Mesendoderm (in vitro differentiated cells): Measurements from ENCODE around the gene ELMOD3.
"Not testable (repeated sequence)": the region's sequence is repeated elsewhere in the genome, so short reads cannot be mapped to it uniquely, and the experiment has no call there.

Experiments
- DNase-seq: peaks from one replicate; pipeline ENCODE4 v3.0.0; 2013
- H2AK5ac ChIP-seq: 2 replicates; pipeline ENCODE4 v1.6.1; 2013; ENCODE audit warnings: low read length, inconsistent platforms
- H2BK120ac ChIP-seq: 2 replicates; pipeline ENCODE4 v1.6.1; 2013; ENCODE audit warnings: low read depth, mild to moderate bottlenecking, low read length, moderate library complexity, mixed read lengths
- H2BK15ac ChIP-seq: replicated peaks from 2 replicates; pipeline ENCODE4 v1.6.1; 2013; ENCODE audit warnings: low read depth, mild to moderate bottlenecking, moderate library complexity
- H2BK5ac ChIP-seq: 2 replicates; pipeline ENCODE4 v1.6.1; 2013; ENCODE audit warnings: low read length, inconsistent platforms
- H3K18ac ChIP-seq: 2 replicates; pipeline ENCODE4 v1.6.1; 2013; ENCODE audit warnings: mild to moderate bottlenecking, low read length, mixed read lengths
- H3K23ac ChIP-seq: one replicate; pipeline ENCODE4 v1.6.1; 2013; ENCODE audit warnings: low read length
- H3K27ac ChIP-seq: 2 replicates; pipeline ENCODE4 v1.5.1; 2013; ENCODE audit warnings: low read depth, mild to moderate bottlenecking, inconsistent platforms, low read length, moderate library complexity
- H3K27me3 ChIP-seq: 2 replicates; pipeline ENCODE4 v1.6.1; 2013; ENCODE audit warnings: low read length, control low read depth, mild to moderate bottlenecking, inconsistent platforms; ENCODE audit not compliant: insufficient read depth, poor library complexity
- H3K36me3 ChIP-seq: 2 replicates; pipeline ENCODE4 v1.6.1; 2013; ENCODE audit warnings: low read length, inconsistent platforms; ENCODE audit not compliant: control insufficient read depth, insufficient read depth
- H3K4ac ChIP-seq: one replicate; pipeline ENCODE4 v1.6.1; 2013; ENCODE audit warnings: low read depth, mild to moderate bottlenecking, low read length, moderate library complexity
- H3K4me1 ChIP-seq: 2 replicates; pipeline ENCODE4 v1.6.1; 2013; ENCODE audit warnings: low read depth, low read length, inconsistent platforms; ENCODE audit not compliant: control insufficient read depth
- H3K4me2 ChIP-seq: 2 replicates; pipeline ENCODE4 v1.6.1; 2013; ENCODE audit warnings: low read length
- H3K4me3 ChIP-seq: 2 replicates; pipeline ENCODE4 v1.5.1; 2013; ENCODE audit warnings: mild to moderate bottlenecking, low read length
- H3K56ac ChIP-seq: one replicate; pipeline ENCODE4 v1.6.1; 2013; ENCODE audit warnings: low read length
- H3K79me1 ChIP-seq: 2 replicates; pipeline ENCODE4 v1.6.1; 2013; ENCODE audit warnings: low read length, inconsistent platforms
- H3K79me2 ChIP-seq: 2 replicates; pipeline ENCODE4 v1.6.1; 2013; ENCODE audit warnings: mild to moderate bottlenecking, low read length; ENCODE audit not compliant: control insufficient read depth, insufficient read depth
- H3K9ac ChIP-seq: 2 replicates; pipeline ENCODE4 v1.6.1; 2013; ENCODE audit warnings: low read length, inconsistent platforms
- H4K5ac ChIP-seq: one replicate; pipeline ENCODE4 v1.6.1; 2013; ENCODE audit warnings: low read length
- H4K8ac ChIP-seq: one replicate; pipeline ENCODE4 v1.6.1; 2013; ENCODE audit warnings: low read depth, mild to moderate bottlenecking, control low read depth, low read length, moderate library complexity
- WGBS: extraction: QIAGEN DNeasy Blood & Tissue Kit; methylation state at CpG from one replicate; pipeline ENCODE4 v1.1.7; 2013; ENCODE audit warnings: low lambda C conversion rate, missing lambda C conversion rate; ENCODE audit not compliant: insufficient coverage; ENCODE audit errors: extremely low coverage; 5-methylcytosine and 5-hydroxymethylcytosine counted together

ELMOD3 gene

GRCh38 chr2:85383151-85383550 lies 28.6 kb downstream of the ELMOD3 start:
- not testable (repeated sequence) for H3K4ac ChIP-seq, H3K27me3 ChIP-seq, H3K4me3 ChIP-seq, H2BK15ac ChIP-seq, H3K56ac ChIP-seq, H3K23ac ChIP-seq, H3K79me1 ChIP-seq, H3K36me3 ChIP-seq, H2BK5ac ChIP-seq, H3K9ac ChIP-seq, H3K18ac ChIP-seq, H3K4me2 ChIP-seq, H4K5ac ChIP-seq, H2BK120ac ChIP-seq, H3K79me2 ChIP-seq, H3K27ac ChIP-seq, H3K4me1 ChIP-seq, H4K8ac ChIP-seq, DNase-seq, H2AK5ac ChIP-seq
- WGBS = no CpG with 5 or more reads among the region's 5 CpGs

- Histone ChIP-seq H3K27ac (no peak overlapping the region), H3K4me3 (no peak overlapping the region), H3K18ac (no peak overlapping the region), H4K5ac (no peak overlapping the region), H3K27me3 (no peaks in the 10 kb centered on the region), H3K79me2 (no peaks in the 10 kb centered on the region), H3K9ac (no peak overlapping the region), H3K4ac (no peak overlapping the region), H2BK15ac (no peak overlapping the region), H3K56ac (no peak overlapping the region), H3K4me2 (no peak overlapping the region), H3K79me1 (no peaks in the 10 kb centered on the region), H3K36me3 (no peaks in the 10 kb centered on the region), H3K23ac (no peak overlapping the region), H3K4me1 (peaks cover 9% of the 10 kb centered on the region), H2BK5ac (no peak overlapping the region), H2AK5ac (no peak overlapping the region), H2BK120ac (no peak overlapping the region), H4K8ac (no peak overlapping the region)
- no CpG with 5 or more reads among the region's 4 CpGs for WGBS
- DNase-seq = peak; percentile 52
These were observed 29.3 kb downstream of the ELMOD3 start for GRCh38 chr2:85383850-85384249.

GRCh38 chr2:85385746-85386145 lies 31.2 kb downstream of the ELMOD3 start:
- no peaks in the 10 kb centered on the region for H3K27me3 ChIP-seq
- peak overlapping the region; percentile 52 for H3K56ac ChIP-seq
- H3K4ac ChIP-seq = peak overlapping the region; percentile 25
- no peak overlapping the region for H2BK15ac ChIP-seq
- no peak overlapping the region for H2AK5ac ChIP-seq
- H3K4me2 ChIP-seq = no peak overlapping the region
- peak overlapping the region; percentile 28 for H3K9ac ChIP-seq
- no peak overlapping the region for H2BK5ac ChIP-seq
- H3K36me3 ChIP-seq = no peaks in the 10 kb centered on the region
- WGBS = no CpG with 5 or more reads among the region's 2 CpGs
- H3K23ac ChIP-seq = no peak overlapping the region
- H3K4me1 ChIP-seq = peaks cover 9% of the 10 kb centered on the region
- H3K79me2 ChIP-seq = no peaks in the 10 kb centered on the region
- H3K27ac ChIP-seq = peak overlapping the region; percentile 55
- H2BK120ac ChIP-seq = no peak overlapping the region
- no peak overlapping the region for H4K8ac ChIP-seq
- H3K79me1 ChIP-seq = no peaks in the 10 kb centered on the region
- no peak overlapping the region for H4K5ac ChIP-seq
- H3K18ac ChIP-seq = peak overlapping the region; percentile 16
- H3K4me3 ChIP-seq = no peak overlapping the region
- DNase-seq = peak; percentile 16

- no CpG with 5 or more reads among the region's 2 CpGs for WGBS
- DNase-seq = no peak
- no peaks in the 10 kb centered on the region for H3K27me3 ChIP-seq
- peaks cover 9% of the 10 kb centered on the region for H3K4me1 ChIP-seq
- H3K27ac ChIP-seq = no peak overlapping the region
- H3K18ac ChIP-seq = no peak overlapping the region
- H2BK5ac ChIP-seq = no peak overlapping the region
- H3K79me1 ChIP-seq = no peaks in the 10 kb centered on the region
- no peak overlapping the region for H2AK5ac ChIP-seq
- no peak overlapping the region for H2BK15ac ChIP-seq
- H3K4ac ChIP-seq = no peak overlapping the region
- H3K4me3 ChIP-seq = no peak overlapping the region
- no peak overlapping the region for H3K4me2 ChIP-seq
- no peak overlapping the region for H3K9ac ChIP-seq
- no peak overlapping the region for H4K5ac ChIP-seq
- H4K8ac ChIP-seq = no peak overlapping the region
- no peak overlapping the region for H3K56ac ChIP-seq
- H2BK120ac ChIP-seq = no peak overlapping the region
- H3K79me2 ChIP-seq = no peaks in the 10 kb centered on the region
- H3K23ac ChIP-seq = no peak overlapping the region
- H3K36me3 ChIP-seq = no peaks in the 10 kb centered on the region
These were observed 33.2 kb downstream of the ELMOD3 start for GRCh38 chr2:85387754-85388153.

GRCh38 chr2:85388878-85389538 lies 34.4 kb downstream of the ELMOD3 start:
- DNase-seq = no peak

More at GRCh38 chr2:85388878-85389538, 34.4 kb downstream of the ELMOD3 start:
- no CpG with 5 or more reads among the region's 9 CpGs for WGBS
- Histone ChIP-seq H3K27me3 (no peaks in the 10 kb centered on the region), H2BK15ac (no peak overlapping the region), H3K4me3 (no peak overlapping the region), H3K4ac (no peak overlapping the region), H4K5ac (no peak overlapping the region), H2BK5ac (no peak overlapping the region), H2AK5ac (no peak overlapping the region), H3K23ac (no peak overlapping the region), H3K36me3 (no peaks in the 10 kb centered on the region), H3K18ac (no peak overlapping the region), H3K4me1 (peaks cover 9% of the 10 kb centered on the region), H3K79me1 (no peaks in the 10 kb centered on the region), H3K79me2 (no peaks in the 10 kb centered on the region), H2BK120ac (no peak overlapping the region), H3K4me2 (no peak overlapping the region), H4K8ac (no peak overlapping the region), H3K27ac (no peak overlapping the region), H3K9ac (no peak overlapping the region), H3K56ac (no peak overlapping the region)
